Epithelial cell of proximal tubule (primary cell): Measurements from ENCODE around the gene OR5C1. TPM values are rescaled to one million over a fixed set of nuclear protein-coding genes. Genes with fewer than 3 reads are reported as not detected.
"Not testable (repeated sequence)": the region's sequence is repeated elsewhere in the genome, so short reads cannot be mapped to it uniquely, and the experiment has no call there.

Experiments used
- DNase-seq: peaks from one replicate; pipeline ENCODE4 v3.0.0-alpha.2; 2011; ENCODE audit warnings: low read depth
- H3K4me3 ChIP-seq: 2 replicates; pipeline ENCODE4 v1.5.1; 2011; ENCODE audit warnings: low read depth, mild to moderate bottlenecking, low read length
- CTCF ChIP-seq: conservative IDR thresholded peaks from 2 replicates; pipeline ENCODE4 v1.5.1; 2012; ENCODE audit warnings: low read depth, mild to moderate bottlenecking, low read length
- total RNA-seq: library from RNA; depleted of rRNA; stranded (reverse); fragments of >200 nt; gene quantifications from 2 replicates; pipeline ENCODE4 v1.2.3, GENCODE V29; 2015

The OR5C1 gene
- total RNA-seq, 1 donor from 2014 or later = not detected

- no peak for DNase-seq
- no peak for TF ChIP-seq CTCF
- no peak overlapping the region for H3K4me3 ChIP-seq
Measured at GRCh38 chr9:122832194-122832593, 43.5 kb downstream of the OR5C1 start.

- no peak for TF ChIP-seq CTCF
- DNase-seq = no peak
- no peak overlapping the region for H3K4me3 ChIP-seq
Measured at GRCh38 chr9:122835313-122835731, 46.6 kb downstream of the OR5C1 start.

GRCh38 chr9:122837266-122837850 is 48.6 kb downstream of the OR5C1 start:
- no peak for DNase-seq
- no peak for TF ChIP-seq CTCF
- no peak overlapping the region for H3K4me3 ChIP-seq

GRCh38 chr9:122838441-122838840 is 49.7 kb downstream of the OR5C1 start:
- DNase-seq = not testable (repeated sequence)

More at GRCh38 chr9:122838441-122838840, 49.7 kb downstream of the OR5C1 start:
- H3K4me3 ChIP-seq = not testable (repeated sequence)

Other genes starting within 250 kb of the OR5C1 start
- gene OR1N2, start 235.8 kb upstream of the OR5C1 start, total RNA-seq = not detected in 2 replicates
- not detected in 2 replicates for gene OR1L8, start 205.5 kb upstream of the OR5C1 start, total RNA-seq
- gene OR1Q1, start 174.2 kb upstream of the OR5C1 start, total RNA-seq = not detected in 2 replicates
- gene OR1B1, start 131.3 kb upstream of the OR5C1 start, total RNA-seq = not detected in 2 replicates
- gene OR1L1, start 127.2 kb upstream of the OR5C1 start, total RNA-seq = not detected in 2 replicates
- not detected in 2 replicates for gene OR1L3, start 113.8 kb upstream of the OR5C1 start, total RNA-seq
- not detected in 2 replicates for gene OR1L4, start 64.9 kb upstream of the OR5C1 start, total RNA-seq
- not detected in 2 replicates for gene OR1L6, start 46.6 kb upstream of the OR5C1 start, total RNA-seq
- not detected in 2 replicates for gene OR1K1, start 11.2 kb downstream of the OR5C1 start, total RNA-seq
- 19.3 and 20.5 TPM in 2 replicates for gene PDCL, start 39.7 kb downstream of the OR5C1 start, total RNA-seq
- gene RC3H2, start 116.4 kb downstream of the OR5C1 start, total RNA-seq = 26.1 and 35.2 TPM in 2 replicates
- gene ZBTB6, start 124.4 kb downstream of the OR5C1 start, total RNA-seq = 6.9 and 9.3 TPM in 2 replicates
- 2.5 and 2.9 TPM in 2 replicates for gene ZBTB26, start 142.6 kb downstream of the OR5C1 start, total RNA-seq
- gene RABGAP1, start 152.1 kb downstream of the OR5C1 start, total RNA-seq = 10.6 and 13.1 TPM in 2 replicates
- not detected in 2 replicates for gene GPR21, start 244.7 kb downstream of the OR5C1 start, total RNA-seq